Measurements from ENCODE around the gene SPPL3. TPM values are rescaled to one million over a fixed set of nuclear protein-coding genes. Genes with fewer than 3 reads are reported as not detected.
"Not testable (repeated sequence)": the region's sequence is repeated elsewhere in the genome, so short reads cannot be mapped to it uniquely, and the experiment has no call there.

SPPL3 gene
- total and polyA plus RNA-seq, 2 donors from 2014 or later = 23.8 to 51.9 TPM

- Histone ChIP-seq H3K4me1 (ENCODE audit: control insufficient read depth in 2 of 3, insufficient read depth in 2 of 3, low read depth in 1 of 3, low read length in 3 of 3) (no peaks in the 10 kb centered on the region), H3K27ac (ENCODE audit: low read depth in 2 of 2, low read length in 2 of 2) (no peak overlapping the region), H3K27me3 (ENCODE audit: control insufficient read depth, insufficient read depth, low read length) (no peaks in the 10 kb centered on the region), H3K4me3 (ENCODE audit: low read length in 3 of 3) (no peak overlapping the region), H3K9me3 (ENCODE audit: control insufficient read depth in 2 of 3, insufficient read depth in 1 of 3, low read length in 3 of 3) (no peaks in the 10 kb centered on the region), H3K36me3 (ENCODE audit: control insufficient read depth in 2 of 3, insufficient read depth in 3 of 3, low read length in 3 of 3) (peaks cover 0 to 8% (median 0%) of the 10 kb centered on the region in 3 donors), H3K9ac (ENCODE audit: low read length in 3 of 3) (no peak overlapping the region)
- intact Hi-C loops (cut with DNase I) = loop anchor here (10.0 kb wide), 1 partner anchor 241 kb away; the partner anchor contains the start of gene HNF1A
- TF ChIP-seq, protein P1, sequence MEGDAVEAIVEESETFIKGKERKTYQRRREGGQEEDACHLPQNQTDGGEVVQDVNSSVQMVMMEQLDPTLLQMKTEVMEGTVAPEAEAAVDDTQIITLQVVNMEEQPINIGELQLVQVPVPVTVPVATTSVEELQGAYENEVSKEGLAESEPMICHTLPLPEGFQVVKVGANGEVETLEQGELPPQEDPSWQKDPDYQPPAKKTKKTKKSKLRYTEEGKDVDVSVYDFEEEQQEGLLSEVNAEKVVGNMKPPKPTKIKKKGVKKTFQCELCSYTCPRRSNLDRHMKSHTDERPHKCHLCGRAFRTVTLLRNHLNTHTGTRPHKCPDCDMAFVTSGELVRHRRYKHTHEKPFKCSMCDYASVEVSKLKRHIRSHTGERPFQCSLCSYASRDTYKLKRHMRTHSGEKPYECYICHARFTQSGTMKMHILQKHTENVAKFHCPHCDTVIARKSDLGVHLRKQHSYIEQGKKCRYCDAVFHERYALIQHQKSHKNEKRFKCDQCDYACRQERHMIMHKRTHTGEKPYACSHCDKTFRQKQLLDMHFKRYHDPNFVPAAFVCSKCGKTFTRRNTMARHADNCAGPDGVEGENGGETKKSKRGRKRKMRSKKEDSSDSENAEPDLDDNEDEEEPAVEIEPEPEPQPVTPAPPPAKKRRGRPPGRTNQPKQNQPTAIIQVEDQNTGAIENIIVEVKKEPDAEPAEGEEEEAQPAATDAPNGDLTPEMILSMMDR (IDR thresholded peaks at IDR 0.05; ENCODE audit: borderline replicate concordance, extremely low read depth, insufficient read depth) = no peak
- no peak for FAIRE-seq
- no peak for DNase-seq
Measured at GRCh38 chr12:120734210-120734609, 169.9 kb downstream of the SPPL3 start.

DNA sequence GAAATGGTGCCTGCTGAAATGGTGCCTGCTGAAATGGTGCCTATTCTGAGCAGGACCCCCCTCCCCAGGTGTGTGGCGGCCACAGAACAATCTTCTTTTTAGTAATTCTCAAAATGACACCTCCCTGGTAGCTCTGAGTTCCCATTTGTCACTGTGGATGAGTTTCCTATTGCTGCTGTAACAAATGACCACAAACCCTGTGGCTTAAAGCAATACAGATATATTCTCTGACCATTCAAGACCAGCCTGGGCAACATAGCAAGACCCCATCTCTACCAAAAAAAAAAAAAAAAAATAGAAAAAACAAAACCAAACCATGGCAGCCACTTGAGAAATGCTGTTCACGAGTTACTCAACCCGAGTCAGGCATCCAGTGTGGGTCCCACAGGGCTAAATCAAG lies 170.6 kb downstream of the SPPL3 start:
- intact Hi-C loops (cut with DNase I) = loop anchor here (10.0 kb wide), 1 partner anchor 241 kb away; the partner anchor contains the start of gene HNF1A
- no peak for DNase-seq
- no peak overlapping the region for H3K4me3 ChIP-seq (ENCODE audit: low read length in 3 of 3)
- FAIRE-seq = no peak
- peaks cover 0 to 8% (median 0%) of the 10 kb centered on the region in 3 donors for H3K36me3 ChIP-seq (ENCODE audit: control insufficient read depth in 2 of 3, insufficient read depth in 3 of 3, low read length in 3 of 3)
- H3K9ac ChIP-seq (ENCODE audit: low read length in 3 of 3) = no peak overlapping the region
- TF ChIP-seq, protein P1 (IDR thresholded peaks at IDR 0.05; ENCODE audit: borderline replicate concordance, extremely low read depth, insufficient read depth) = no peak
- H3K27ac ChIP-seq (ENCODE audit: low read depth in 2 of 2, low read length in 2 of 2) = no peak overlapping the region
- H3K4me1 ChIP-seq (ENCODE audit: control insufficient read depth in 2 of 3, insufficient read depth in 2 of 3, low read depth in 1 of 3, low read length in 3 of 3) = no peaks in the 10 kb centered on the region
- no peaks in the 10 kb centered on the region for H3K9me3 ChIP-seq (ENCODE audit: control insufficient read depth in 2 of 3, insufficient read depth in 1 of 3, low read length in 3 of 3)
- H3K27me3 ChIP-seq (ENCODE audit: control insufficient read depth, insufficient read depth, low read length) = no peaks in the 10 kb centered on the region

DNA sequence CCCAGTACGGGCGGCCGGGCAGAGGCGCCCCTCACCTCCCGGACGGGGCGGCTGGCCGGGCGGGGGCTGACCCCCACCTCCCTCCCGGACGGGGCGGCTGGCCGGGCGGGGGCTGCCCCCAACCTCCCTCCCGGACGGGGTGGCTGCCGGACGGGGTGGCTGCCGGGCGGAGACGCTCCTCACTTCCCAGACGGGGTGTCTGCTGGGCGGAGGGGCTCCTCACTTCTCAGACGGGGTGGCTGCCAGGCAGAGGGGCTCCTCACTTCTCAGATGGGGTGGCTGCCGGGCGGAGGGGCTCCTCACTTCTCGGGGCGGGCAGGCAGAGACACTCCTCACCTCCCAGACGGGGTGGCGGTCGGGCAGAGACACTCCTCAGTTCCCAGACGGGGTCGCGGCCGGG lies 172.0 kb downstream of the SPPL3 start:
- not testable (repeated sequence) for H3K9me3 ChIP-seq (ENCODE audit: control insufficient read depth in 2 of 3, insufficient read depth in 1 of 3, low read length in 3 of 3); H3K4me1 ChIP-seq (ENCODE audit: control insufficient read depth in 2 of 3, insufficient read depth in 2 of 3, low read depth in 1 of 3, low read length in 3 of 3); DNase-seq; FAIRE-seq; H3K9ac ChIP-seq (ENCODE audit: low read length in 3 of 3); H3K27me3 ChIP-seq (ENCODE audit: control insufficient read depth, insufficient read depth, low read length); H3K36me3 ChIP-seq (ENCODE audit: control insufficient read depth in 2 of 3, insufficient read depth in 3 of 3, low read length in 3 of 3); H3K27ac ChIP-seq (ENCODE audit: low read depth in 2 of 2, low read length in 2 of 2); H3K4me3 ChIP-seq (ENCODE audit: low read length in 3 of 3)
- intact Hi-C loops (cut with DNase I) = loop anchor here (10.0 kb wide), 1 partner anchor 243 kb away; the partner anchor contains the start of gene HNF1A

GRCh38 chr12:120726961-120727360 lies 177.2 kb downstream of the SPPL3 start:
- H3K9me3 ChIP-seq (ENCODE audit: control insufficient read depth in 2 of 3, insufficient read depth in 1 of 3, low read length in 3 of 3) = no peaks in the 10 kb centered on the region
- FAIRE-seq = no peak
- peaks cover 0 to 11% (median 10%) of the 10 kb centered on the region in 3 donors for H3K4me1 ChIP-seq (ENCODE audit: control insufficient read depth in 2 of 3, insufficient read depth in 2 of 3, low read depth in 1 of 3, low read length in 3 of 3)
- no peaks in the 10 kb centered on the region for H3K27me3 ChIP-seq (ENCODE audit: control insufficient read depth, insufficient read depth, low read length)
- peak overlapping the region in 1 of 2 donors; percentile 11 for H3K27ac ChIP-seq (ENCODE audit: low read depth in 2 of 2, low read length in 2 of 2)
- H3K9ac ChIP-seq (ENCODE audit: low read length in 3 of 3) = no peak overlapping the region
- intact Hi-C loops (cut with DNase I) = no loop called here
- TF ChIP-seq, protein P1 (IDR thresholded peaks at IDR 0.05; ENCODE audit: borderline replicate concordance, extremely low read depth, insufficient read depth) = no peak
- no peak for DNase-seq
- peaks cover 2 to 18% (median 12%) of the 10 kb centered on the region in 3 donors for H3K36me3 ChIP-seq (ENCODE audit: control insufficient read depth in 2 of 3, insufficient read depth in 3 of 3, low read length in 3 of 3)
- H3K4me3 ChIP-seq (ENCODE audit: low read length in 3 of 3) = no peak overlapping the region

Measured in kidney (tissue), 14 donors.